Neuronal stem cell (in vitro differentiated cells): ENCODE measurements around the gene SLX4IP.

Source experiments
- DNase-seq: peaks from one replicate; pipeline ENCODE4 v3.0.0-alpha.2; 2013; ENCODE audit warnings: low spot score
- H2AFZ ChIP-seq: one replicate; pipeline ENCODE4 v1.6.1; 2013; ENCODE audit warnings: mild to moderate bottlenecking, low read length, inconsistent platforms
- H2AK5ac ChIP-seq: 2 replicates; pipeline ENCODE4 v1.6.1; 2013; ENCODE audit warnings: low read depth, mild to moderate bottlenecking, inconsistent platforms, low read length, moderate library complexity, mixed read lengths
- H2BK120ac ChIP-seq: 2 replicates; pipeline ENCODE4 v1.6.1; 2013; ENCODE audit warnings: low read depth, mild to moderate bottlenecking, inconsistent platforms, low read length, moderate library complexity, mixed read lengths
- H2BK12ac ChIP-seq: one replicate; pipeline ENCODE4 v1.6.1; 2013; ENCODE audit warnings: low read length, inconsistent platforms
- H2BK15ac ChIP-seq: 2 replicates; pipeline ENCODE4 v1.6.1; 2013; ENCODE audit warnings: mild to moderate bottlenecking, low read length, inconsistent platforms, mixed read lengths
- H2BK5ac ChIP-seq: one replicate; pipeline ENCODE4 v1.6.1; 2013; ENCODE audit warnings: inconsistent platforms, mild to moderate bottlenecking, low read length, moderate library complexity
- H3K14ac ChIP-seq: one replicate; pipeline ENCODE4 v1.6.1; 2013; ENCODE audit warnings: low read length, inconsistent platforms
- H3K18ac ChIP-seq: 2 replicates; pipeline ENCODE4 v1.6.1; 2013; ENCODE audit warnings: low read length, inconsistent platforms
- H3K23ac ChIP-seq: 2 replicates; pipeline ENCODE4 v1.6.1; 2013; ENCODE audit warnings: low read depth, mild to moderate bottlenecking, mixed read lengths, low read length, inconsistent platforms; ENCODE audit not compliant: poor library complexity
- H3K27ac ChIP-seq: replicated peaks from 3 replicates; pipeline ENCODE4 v1.5.1; 2013; ENCODE audit warnings: low read length, inconsistent platforms
- H3K27me3 ChIP-seq, 3 experiments: 2 replicates each; pipeline ENCODE4 v1.6.1; 2013; ENCODE audit warnings: low read length in 3 of 3, mild to moderate bottlenecking in 2 of 3, inconsistent platforms in 1 of 3, low read depth in 1 of 3, mixed read lengths in 1 of 3, moderate library complexity in 1 of 3; ENCODE audit not compliant: control insufficient read depth in 3 of 3, insufficient read depth in 3 of 3
- H3K36me3 ChIP-seq, 2 donors: replicated peaks in 1 of 2; 2 replicates each; pipeline ENCODE4 v1.6.1; 2013; ENCODE audit warnings: low read length in 2 of 2; ENCODE audit not compliant: control insufficient read depth in 2 of 2, insufficient read depth in 2 of 2
- H3K4ac ChIP-seq: 2 replicates; pipeline ENCODE4 v1.6.1; 2013; ENCODE audit warnings: inconsistent platforms, mild to moderate bottlenecking, low read length, moderate library complexity
- H3K4me1 ChIP-seq, 2 donors: 1 replicate in 1 of 2; 2 replicates in 1 of 2; pipeline ENCODE4 v1.6.1; 2013; ENCODE audit warnings: low read length in 2 of 2, low read depth in 1 of 2; ENCODE audit not compliant: control insufficient read depth in 2 of 2, insufficient read depth in 1 of 2
- H3K4me2 ChIP-seq: one replicate; pipeline ENCODE4 v1.6.1; 2013; ENCODE audit warnings: mild to moderate bottlenecking, low read length, inconsistent platforms; ENCODE audit not compliant: insufficient read depth, poor library complexity, severe bottlenecking
- H3K4me3 ChIP-seq, 2 donors: 2 replicates each; pipeline ENCODE4 v1.5.1; 2013; ENCODE audit warnings: low read length in 2 of 2, mild to moderate bottlenecking in 2 of 2, inconsistent platforms in 1 of 2, moderate library complexity in 1 of 2
- H3K79me1 ChIP-seq: one replicate; pipeline ENCODE4 v1.6.1; 2013; ENCODE audit warnings: low read depth, mild to moderate bottlenecking, inconsistent platforms, low read length, moderate library complexity
- H3K9ac ChIP-seq: one replicate; pipeline ENCODE4 v1.6.1; 2013; ENCODE audit warnings: mild to moderate bottlenecking, low read depth, low read length, inconsistent platforms; ENCODE audit not compliant: poor library complexity
- H3K9me3 ChIP-seq, 2 donors: replicated peaks in 1 of 2; 2 replicates each; pipeline versions ENCODE3 to v1.6.1; 2013; ENCODE audit warnings: low read length in 2 of 2, mild to moderate bottlenecking in 2 of 2, inconsistent platforms in 1 of 2, low read depth in 1 of 2, mixed read lengths in 1 of 2, moderate library complexity in 1 of 2; ENCODE audit not compliant: control insufficient read depth in 2 of 2, insufficient read depth in 1 of 2
- H4K8ac ChIP-seq: one replicate; pipeline ENCODE4 v1.6.1; 2013; ENCODE audit warnings: low read depth, mild to moderate bottlenecking, inconsistent platforms, low read length, moderate library complexity
- H4K91ac ChIP-seq: one replicate; pipeline ENCODE4 v1.6.1; 2013; ENCODE audit warnings: low read length, low read depth, mild to moderate bottlenecking, inconsistent platforms; ENCODE audit not compliant: poor library complexity
- WGBS, 2 donors: extraction: QIAGEN DNeasy Blood & Tissue Kit; methylation state at CpG; one replicate each; pipeline ENCODE4 v1.1.7; 2013; ENCODE audit warnings: missing lambda C conversion rate in 2 of 2, mixed read lengths in 1 of 2; ENCODE audit not compliant: insufficient read length in 2 of 2, insufficient replicate concordance in 1 of 2; ENCODE audit errors: extremely low coverage in 2 of 2; 5-methylcytosine and 5-hydroxymethylcytosine counted together

SLX4IP gene

DNA sequence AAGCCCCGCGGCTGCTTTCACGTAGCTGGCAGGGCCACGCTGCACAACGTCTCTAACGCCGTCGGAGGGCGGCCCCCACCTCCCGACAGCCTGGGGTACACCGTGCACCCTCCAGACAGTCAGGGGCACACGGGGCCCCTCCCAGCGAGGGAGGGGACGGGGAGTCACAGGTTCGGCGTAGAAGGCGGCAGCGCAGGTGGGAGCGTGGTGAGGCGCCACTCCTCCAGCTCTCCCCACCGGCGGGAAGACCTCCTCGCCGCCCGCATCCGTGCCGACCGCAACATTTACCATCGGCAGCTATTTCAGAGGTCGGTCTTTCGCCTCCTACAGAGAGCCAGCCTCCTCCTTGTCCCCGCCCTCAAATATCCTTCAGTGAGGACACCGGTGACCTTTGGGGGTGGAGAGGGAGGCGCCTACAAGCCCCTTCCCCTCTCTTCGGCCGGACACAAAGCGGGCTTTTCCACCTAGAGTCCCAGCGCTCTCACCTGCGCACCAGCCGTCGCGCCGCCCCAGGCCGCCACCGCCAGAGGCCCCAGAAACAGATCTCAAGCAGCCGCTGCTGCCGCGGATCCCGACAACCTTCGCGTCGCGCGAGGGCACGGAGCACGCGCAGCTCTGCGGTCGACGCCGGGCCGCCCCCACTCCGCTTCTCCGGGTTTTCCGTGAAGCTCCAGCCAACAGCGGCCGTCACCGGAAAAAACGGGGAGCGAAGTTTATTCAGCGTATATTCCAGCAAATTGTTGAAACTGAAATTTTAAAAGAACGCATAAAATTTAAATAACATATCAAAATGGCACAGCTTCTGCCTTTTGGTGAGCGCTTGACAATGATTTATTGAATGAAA is 1.3 kb upstream of the SLX4IP start, which contains the start of gene MKKS:
Gene MKKS, minus strand, starts transcription at position 600 of the 844 bp plus-strand sequence. CDS start 20,708 bp downstream, outside the sequence.
- Histone ChIP-seq H2AFZ (peak within 1 kb of the TSS; percentile 99), H3K27ac (peak within 1 kb of the TSS; percentile 86), H3K23ac (peak within 1 kb of the TSS; percentile 94), H3K36me3 (peaks cover 0 to 5% of the 10 kb centered on the region in 2 donors), H3K4ac (peak within 1 kb of the TSS; percentile 86), H3K4me2 (peak within 1 kb of the TSS; percentile 83), H3K18ac (peak within 1 kb of the TSS; percentile 98), H2BK12ac (peak within 1 kb of the TSS; percentile 76), H2BK15ac (peak within 1 kb of the TSS; percentile 42), H3K27me3 (no peaks in the 10 kb centered on the region), H3K9me3 (no peaks in the 10 kb centered on the region), H3K79me1 (peaks cover 9% of the 10 kb centered on the region), H3K4me1 (peaks cover 0 to 8% of the 10 kb centered on the region in 2 donors), H2BK5ac (peak within 1 kb of the TSS; percentile 96), H3K14ac (peak within 1 kb of the TSS; percentile 99), H3K9ac (peak within 1 kb of the TSS; percentile 99), H2BK120ac (peak within 1 kb of the TSS; percentile 95), H4K91ac (peak within 1 kb of the TSS; percentile 80), H3K4me3 (peak within 1 kb of the TSS; percentile 92 to 94), H4K8ac (peak within 1 kb of the TSS; percentile 66), H2AK5ac (peak within 1 kb of the TSS; percentile 99)
- DNase-seq = peak; percentile 90
- no CpG with 5 or more reads among the region's 73 CpGs for WGBS, 2 donors

GRCh38 chr20:10434467-10434831 is 656 bp upstream of the SLX4IP start:
- Histone ChIP-seq H3K14ac (no peak overlapping the region), H3K4me1 (peaks cover 0 to 8% of the 10 kb centered on the region in 2 donors), H2BK15ac (no peak overlapping the region), H3K9me3 (no peaks in the 10 kb centered on the region), H3K4me3 (peak overlapping the region; percentile 71 to 94), H3K27ac (peak overlapping the region; percentile 74), H3K4me2 (peak overlapping the region; percentile 63), H2AFZ (peak overlapping the region; percentile 99), H4K8ac (no peak overlapping the region), H2AK5ac (no peak overlapping the region), H2BK120ac (no peak overlapping the region), H3K79me1 (peaks cover 9% of the 10 kb centered on the region), H3K9ac (no peak overlapping the region), H3K27me3 (no peaks in the 10 kb centered on the region), H2BK5ac (no peak overlapping the region), H2BK12ac (no peak overlapping the region), H3K23ac (no peak overlapping the region), H3K4ac (no peak overlapping the region), H3K36me3 (peaks cover 0 to 5% of the 10 kb centered on the region in 2 donors), H4K91ac (no peak overlapping the region), H3K18ac (no peak overlapping the region)
- no CpG with 5 or more reads among the region's 17 CpGs for WGBS, 2 donors
- peak; percentile 98 for DNase-seq

- DNase-seq = no peak
- Histone ChIP-seq H2BK12ac (no peak overlapping the region), H3K18ac (no peak overlapping the region), H3K27me3 (no peaks in the 10 kb centered on the region), H3K36me3 (peaks cover 0 to 5% of the 10 kb centered on the region in 2 donors), H3K14ac (no peak overlapping the region), H3K4me1 (peaks cover 0 to 8% of the 10 kb centered on the region in 2 donors), H3K27ac (no peak overlapping the region), H3K79me1 (peaks cover 9% of the 10 kb centered on the region), H2AK5ac (no peak overlapping the region), H2BK15ac (no peak overlapping the region), H3K4me2 (no peak overlapping the region), H3K4me3 (peak overlapping the region in 1 of 2 donors; percentile 94), H2AFZ (no peak overlapping the region), H2BK120ac (no peak overlapping the region), H4K91ac (no peak overlapping the region), H3K9ac (no peak overlapping the region), H4K8ac (no peak overlapping the region), H3K9me3 (no peaks in the 10 kb centered on the region), H2BK5ac (no peak overlapping the region), H3K23ac (no peak overlapping the region), H3K4ac (no peak overlapping the region)
- no CpG with 5 or more reads among the region's 20 CpGs for WGBS, 2 donors
These were observed 1.1 kb downstream of the SLX4IP start for GRCh38 chr20:10436053-10436699.

DNA sequence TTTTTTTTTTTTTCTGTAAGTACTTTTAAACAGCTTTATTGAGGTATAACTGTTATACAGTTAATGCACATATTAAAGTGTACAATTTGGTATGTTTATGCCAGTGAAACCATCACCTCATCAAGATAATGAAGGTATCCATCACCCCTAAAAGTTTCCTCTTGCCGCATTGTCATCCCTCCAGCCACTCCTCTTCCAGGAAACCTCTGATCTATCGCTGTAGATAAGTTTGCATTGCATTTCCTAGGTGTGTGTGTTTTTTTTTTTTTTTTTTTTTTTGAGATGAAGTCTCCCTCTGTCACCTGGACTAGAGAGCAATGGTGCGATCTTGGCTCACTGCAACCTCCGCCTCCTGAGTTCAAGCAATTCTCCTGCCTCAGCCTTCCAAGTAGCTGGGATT is 3.1 kb downstream of the SLX4IP start:
- Histone ChIP-seq H4K91ac (no peak overlapping the region), H3K27me3 (no peaks in the 10 kb centered on the region), H3K18ac (no peak overlapping the region), H3K4me3 (no peak overlapping the region), H3K4ac (no peak overlapping the region), H2AFZ (no peak overlapping the region), H3K9ac (no peak overlapping the region), H3K79me1 (peaks cover 9% of the 10 kb centered on the region), H3K23ac (no peak overlapping the region), H3K9me3 (no peaks in the 10 kb centered on the region), H2BK5ac (no peak overlapping the region), H3K36me3 (no peaks in the 10 kb centered on the region), H3K4me1 (peaks cover 0 to 2% of the 10 kb centered on the region in 2 donors), H3K27ac (no peak overlapping the region), H2BK12ac (no peak overlapping the region), H4K8ac (no peak overlapping the region), H2AK5ac (no peak overlapping the region), H3K14ac (no peak overlapping the region), H2BK120ac (no peak overlapping the region), H2BK15ac (no peak overlapping the region), H3K4me2 (no peak overlapping the region)
- no peak for DNase-seq
- WGBS, 2 donors = no CpG with 5 or more reads among the region's 4 CpGs
